Choroid plexus epithelial cell (primary cell): Measurements from ENCODE around the gene PTPN14.

Source experiments
- DNase-seq: peaks from one replicate; pipeline ENCODE4 v3.0.0-alpha.2; 2010; ENCODE audit warnings: low read depth
- H3K4me3 ChIP-seq: 2 replicates; pipeline ENCODE4 v1.5.1; 2011; ENCODE audit warnings: low read depth, mild to moderate bottlenecking, control low read depth, low read length, moderate library complexity
- TF ChIP-seq, protein P1 (sequence below): conservative IDR thresholded peaks from 2 replicates; pipeline ENCODE4 v1.5.1; 2011; ENCODE audit warnings: low read depth, mild to moderate bottlenecking, control low read depth, inconsistent platforms, low read length, moderate library complexity

PTPN14 gene

DNA sequence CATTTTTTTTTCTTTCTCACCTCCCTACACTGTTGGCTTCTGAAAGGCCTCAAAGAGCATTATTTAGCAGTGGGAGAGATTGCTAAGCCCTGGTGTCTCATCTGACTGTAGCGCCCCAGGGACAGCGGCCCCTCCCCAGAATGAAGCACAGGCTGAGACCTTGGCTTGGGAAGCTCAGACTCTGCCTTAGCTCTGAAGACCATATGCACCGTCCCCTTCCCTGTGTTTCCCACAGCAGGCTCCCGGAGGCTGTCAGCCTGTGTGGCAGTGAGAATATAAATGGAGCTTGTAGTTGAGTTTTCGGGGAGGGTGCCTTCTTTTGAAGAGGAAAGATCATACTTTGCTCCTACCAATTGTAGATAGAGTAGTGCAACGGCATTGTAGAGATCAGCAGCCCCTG is 245.1 kb downstream of the PTPN14 start:
- TF ChIP-seq, protein P1, sequence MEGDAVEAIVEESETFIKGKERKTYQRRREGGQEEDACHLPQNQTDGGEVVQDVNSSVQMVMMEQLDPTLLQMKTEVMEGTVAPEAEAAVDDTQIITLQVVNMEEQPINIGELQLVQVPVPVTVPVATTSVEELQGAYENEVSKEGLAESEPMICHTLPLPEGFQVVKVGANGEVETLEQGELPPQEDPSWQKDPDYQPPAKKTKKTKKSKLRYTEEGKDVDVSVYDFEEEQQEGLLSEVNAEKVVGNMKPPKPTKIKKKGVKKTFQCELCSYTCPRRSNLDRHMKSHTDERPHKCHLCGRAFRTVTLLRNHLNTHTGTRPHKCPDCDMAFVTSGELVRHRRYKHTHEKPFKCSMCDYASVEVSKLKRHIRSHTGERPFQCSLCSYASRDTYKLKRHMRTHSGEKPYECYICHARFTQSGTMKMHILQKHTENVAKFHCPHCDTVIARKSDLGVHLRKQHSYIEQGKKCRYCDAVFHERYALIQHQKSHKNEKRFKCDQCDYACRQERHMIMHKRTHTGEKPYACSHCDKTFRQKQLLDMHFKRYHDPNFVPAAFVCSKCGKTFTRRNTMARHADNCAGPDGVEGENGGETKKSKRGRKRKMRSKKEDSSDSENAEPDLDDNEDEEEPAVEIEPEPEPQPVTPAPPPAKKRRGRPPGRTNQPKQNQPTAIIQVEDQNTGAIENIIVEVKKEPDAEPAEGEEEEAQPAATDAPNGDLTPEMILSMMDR = no peak
- H3K4me3 ChIP-seq = no peak overlapping the region

DNA sequence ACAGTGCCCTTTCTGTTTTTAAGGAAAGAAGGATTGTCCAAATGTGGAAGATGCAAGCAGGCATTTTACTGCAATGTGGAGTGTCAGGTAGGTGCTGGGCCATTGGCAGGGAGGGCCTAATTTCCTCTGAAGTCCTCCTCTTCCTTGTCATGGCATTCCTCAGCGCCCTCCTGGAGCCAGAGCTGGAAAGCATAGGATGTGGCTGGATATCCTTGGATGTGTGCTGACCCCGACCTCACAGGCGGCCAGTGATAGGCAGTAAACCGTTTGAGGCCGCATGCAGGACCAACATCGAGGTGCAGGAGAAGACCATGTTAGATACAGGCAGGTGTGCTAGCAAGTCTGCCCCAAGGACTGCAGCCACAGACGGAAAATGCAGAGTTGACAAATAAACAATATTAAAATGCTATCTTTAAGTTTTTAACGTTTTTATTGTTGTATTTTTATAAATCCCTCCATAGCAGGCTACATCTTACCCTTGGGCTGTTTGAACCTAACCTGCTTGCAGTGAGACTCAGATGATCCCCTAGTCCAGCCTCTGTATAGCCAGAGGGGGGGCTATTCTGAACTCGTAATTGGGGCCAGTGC is 246.1 kb downstream of the PTPN14 start:
- TF ChIP-seq, protein P1 = no peak

More for the DNA sequence above, 245.1 kb downstream of the PTPN14 start:
- DNase-seq = no peak

DNA sequence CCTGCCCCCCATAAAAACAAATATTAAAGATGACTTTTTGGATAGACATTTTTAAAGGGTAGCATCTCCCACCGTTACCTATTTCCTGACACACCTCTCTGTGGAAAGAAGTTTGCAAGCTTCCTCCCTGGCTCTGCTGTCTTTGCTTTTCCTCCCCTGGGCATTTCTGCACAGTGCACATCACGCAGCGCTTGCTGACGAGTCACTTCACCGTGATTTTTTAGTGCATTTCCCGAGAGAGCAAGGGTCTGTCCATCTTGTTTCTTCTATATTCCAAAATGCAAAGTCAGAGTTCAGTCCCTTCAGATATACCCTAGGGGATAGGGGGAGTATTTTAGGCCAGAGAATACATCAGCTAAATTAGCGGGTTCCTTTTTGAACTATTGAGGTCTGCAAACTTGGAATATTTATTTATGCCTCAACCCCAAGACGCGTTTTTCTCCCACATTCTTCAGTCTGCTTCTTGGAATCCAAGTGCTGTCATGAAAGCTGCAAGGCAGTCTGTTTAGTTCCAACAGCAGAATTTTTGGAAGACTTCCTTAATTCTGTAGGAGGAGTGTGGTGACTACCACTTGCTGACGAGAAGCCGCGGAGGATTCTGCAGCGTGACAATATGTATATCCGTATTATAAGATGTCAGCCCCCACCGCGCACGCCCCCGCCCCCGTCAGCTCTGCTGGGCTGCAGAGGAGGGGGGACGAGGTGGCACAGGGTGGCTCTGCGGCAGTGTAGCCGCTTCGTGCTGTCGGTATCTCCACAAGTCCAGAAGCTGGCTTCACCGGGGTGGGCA is 248.1 kb downstream of the PTPN14 start:
- no peak overlapping the region for H3K4me3 ChIP-seq
- TF ChIP-seq, protein P1 = no peak
- no peak for DNase-seq

More for the DNA sequence above, 246.1 kb downstream of the PTPN14 start:
- no peak for DNase-seq
- no peak overlapping the region for H3K4me3 ChIP-seq

DNA sequence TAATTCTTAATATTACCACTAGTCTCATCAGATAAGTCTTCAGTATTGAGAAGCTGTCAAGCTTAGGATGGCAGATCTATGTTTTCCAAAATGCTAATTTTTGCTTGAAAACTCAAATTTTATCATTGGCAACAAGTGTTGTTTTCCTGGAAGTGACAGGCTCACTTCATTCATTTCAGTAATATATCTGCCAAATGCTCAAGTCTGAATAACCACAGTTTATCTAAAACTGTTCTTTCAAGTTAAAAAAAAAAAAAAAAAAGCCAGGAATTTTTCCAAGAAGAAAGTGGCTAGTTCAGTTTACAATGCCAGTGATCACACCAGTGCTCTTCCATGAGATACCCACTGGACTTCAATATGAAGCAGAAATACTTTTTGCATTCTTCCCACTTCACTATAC is 249.9 kb downstream of the PTPN14 start:
- H3K4me3 ChIP-seq = no peak overlapping the region
- no peak for DNase-seq
- TF ChIP-seq, protein P1 = no peak

DNA sequence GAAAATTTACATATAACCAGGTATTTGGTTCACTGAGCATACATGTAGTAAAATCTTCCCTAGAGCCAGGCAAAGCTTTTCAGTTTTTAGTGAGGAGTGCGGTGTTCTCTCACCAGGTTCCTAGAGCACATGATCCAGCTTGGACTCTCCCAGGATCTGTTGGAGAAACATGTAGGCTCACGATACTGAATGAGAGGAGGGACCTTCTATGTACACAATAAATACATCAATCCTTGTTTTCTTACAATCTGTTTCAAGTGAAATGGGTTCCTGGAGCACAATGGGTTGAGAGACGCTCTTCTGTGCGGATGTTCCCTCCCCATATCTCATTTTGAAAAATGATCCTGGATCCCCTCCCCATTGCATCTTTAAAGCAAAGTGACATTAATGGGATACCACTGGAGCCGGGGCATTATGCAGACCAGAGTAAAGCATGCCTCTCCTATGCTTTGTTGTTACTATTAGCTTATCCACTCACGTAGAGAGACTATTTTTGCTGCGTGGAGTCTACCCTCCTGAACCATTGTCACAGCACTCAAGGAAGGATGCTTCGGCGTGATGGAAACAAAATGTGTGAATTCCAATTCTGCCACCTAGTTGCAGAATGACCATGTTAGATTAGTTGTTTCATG is 251.1 kb downstream of the PTPN14 start:
- TF ChIP-seq, protein P1 = no peak
- H3K4me3 ChIP-seq = no peak overlapping the region
- DNase-seq = no peak
